ENCODE measurements around the gene MST1. TPM values are rescaled to one million over a fixed set of nuclear protein-coding genes. Genes with fewer than 3 reads are reported as not detected.

MST1 gene
- total and polyA plus RNA-seq, 9 of the 15 experiments (the other 6 are each of a cell fraction or from before 2014, with no cell fraction given) = 0.08 to 1.8 (median 0.40) TPM

- no peak for TF ChIP-seq ZBTB11 (CRISPR knock-in tag; IDR thresholded peaks at IDR 0.05)
- no peak for TF ChIP-seq ZNF589 (CRISPR knock-in tag; IDR thresholded peaks at IDR 0.05; ENCODE audit: low read depth)
- TF ChIP-seq ZNF507 (tag; conservative IDR thresholded peaks at IDR 0.05) = no peak
These were observed 14.7 kb upstream of the MST1 start (continued) for GRCh38 chr3:49703956-49704355.

- Histone ChIP-seq H4K20me1 (replicated peaks; ENCODE audit: control insufficient read depth, insufficient read depth, low read length) (no peaks in the 10 kb centered on the region), H3K4me2 (ENCODE audit: insufficient read depth, low read length) (no peak overlapping the region), H2AFZ (ENCODE audit: low read depth, low read length) (no peak overlapping the region), H3K9me3 (replicated peaks; ENCODE audit: control insufficient read depth, insufficient read depth, low read depth, low read length) (no peaks in the 10 kb centered on the region), H3K9ac (ENCODE audit: insufficient read depth in 1 of 2, low read depth in 2 of 2, low read length in 2 of 2) (no peak overlapping the region), H3K4me1 (replicated peaks in 1 of 2; ENCODE audit: control insufficient read depth in 2 of 2, insufficient read depth in 2 of 2, low read length in 2 of 2) (peaks cover 0 to 10% of the 10 kb centered on the region in 2 experiments; a peak in 2 of 5 replicates), H3K27ac (ENCODE audit: extremely low read depth, low read depth, low read length) (no peak overlapping the region), H3K27me3 (ENCODE audit: control insufficient read depth in 2 of 2, insufficient read depth in 2 of 2, low read length in 2 of 2) (no peaks in the 10 kb centered on the region), H3K4me3 (no peak overlapping the region), H3K9me1 (ENCODE audit: control insufficient read depth, insufficient read depth, low read length) (no peaks in the 10 kb centered on the region), H3K36me3 (ENCODE audit: control insufficient read depth, insufficient read depth, low read length) (peaks cover 80% of the 10 kb centered on the region; the same call in 2 of the 3 replicates), H3K79me2 (ENCODE audit: control insufficient read depth, insufficient read depth, low read length) (no peaks in the 10 kb centered on the region)
- intact Hi-C loops (cut with micrococcal nuclease) = loop anchor here (1.0 to 5.0 kb wide), 2 partner anchors 136 to 204 kb away; no protein-coding TSS in a partner anchor
- in situ Hi-C loops (cut with MboI) = loop anchor here (5.0 kb wide), 1 partner anchor 139 kb away; no protein-coding TSS in a partner anchor
- ATAC-seq = peak; percentile 95
- POLR2A ChIA-PET = interaction anchor here (1.6 kb wide), 1 partner anchor 9 kb away, joined by 5 read pairs; no protein-coding TSS in a partner anchor
- no TSS peak for BruUV-seq (replicated peaks)
- CTCF ChIA-PET (ENCODE audit: low intra/inter-chr PET ratio) = interaction anchor here (0.5 to 1.6 kb wide), 3 partner anchors 136 to 300 kb away, joined by 3 to 16 read pairs (median 7); no protein-coding TSS in a partner anchor
- DNase-seq (ENCODE audit: extremely low read depth in 1 of 4, low spot score in 3 of 4) = peak; percentile 60 to 71 (median 64)
- no peak for FAIRE-seq
- WGBS (ENCODE audit: insufficient coverage, low coverage, missing lambda C conversion rate) = 83% methylated on average over 2 of the region's 14 CpGs
- TF ChIP-seq, protein P1, sequence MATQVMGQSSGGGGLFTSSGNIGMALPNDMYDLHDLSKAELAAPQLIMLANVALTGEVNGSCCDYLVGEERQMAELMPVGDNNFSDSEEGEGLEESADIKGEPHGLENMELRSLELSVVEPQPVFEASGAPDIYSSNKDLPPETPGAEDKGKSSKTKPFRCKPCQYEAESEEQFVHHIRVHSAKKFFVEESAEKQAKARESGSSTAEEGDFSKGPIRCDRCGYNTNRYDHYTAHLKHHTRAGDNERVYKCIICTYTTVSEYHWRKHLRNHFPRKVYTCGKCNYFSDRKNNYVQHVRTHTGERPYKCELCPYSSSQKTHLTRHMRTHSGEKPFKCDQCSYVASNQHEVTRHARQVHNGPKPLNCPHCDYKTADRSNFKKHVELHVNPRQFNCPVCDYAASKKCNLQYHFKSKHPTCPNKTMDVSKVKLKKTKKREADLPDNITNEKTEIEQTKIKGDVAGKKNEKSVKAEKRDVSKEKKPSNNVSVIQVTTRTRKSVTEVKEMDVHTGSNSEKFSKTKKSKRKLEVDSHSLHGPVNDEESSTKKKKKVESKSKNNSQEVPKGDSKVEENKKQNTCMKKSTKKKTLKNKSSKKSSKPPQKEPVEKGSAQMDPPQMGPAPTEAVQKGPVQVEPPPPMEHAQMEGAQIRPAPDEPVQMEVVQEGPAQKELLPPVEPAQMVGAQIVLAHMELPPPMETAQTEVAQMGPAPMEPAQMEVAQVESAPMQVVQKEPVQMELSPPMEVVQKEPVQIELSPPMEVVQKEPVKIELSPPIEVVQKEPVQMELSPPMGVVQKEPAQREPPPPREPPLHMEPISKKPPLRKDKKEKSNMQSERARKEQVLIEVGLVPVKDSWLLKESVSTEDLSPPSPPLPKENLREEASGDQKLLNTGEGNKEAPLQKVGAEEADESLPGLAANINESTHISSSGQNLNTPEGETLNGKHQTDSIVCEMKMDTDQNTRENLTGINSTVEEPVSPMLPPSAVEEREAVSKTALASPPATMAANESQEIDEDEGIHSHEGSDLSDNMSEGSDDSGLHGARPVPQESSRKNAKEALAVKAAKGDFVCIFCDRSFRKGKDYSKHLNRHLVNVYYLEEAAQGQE (IDR thresholded peaks at IDR 0.05; ENCODE audit: borderline replicate concordance) = peak; percentile 62; the same call in 1 of the 2 replicates
- TF ChIP-seq, protein P1 (CRISPR knock-in tag; IDR thresholded peaks at IDR 0.05; ENCODE audit: low read depth) = no peak
- TF ChIP-seq MEF2D (tag; conservative IDR thresholded peaks at IDR 0.05; ENCODE audit: low read depth) (no peak), NFYB (IDR thresholded peaks at IDR 0.05; ENCODE audit: extremely low read depth, insufficient read length) (no peak), ARID1B (IDR thresholded peaks at IDR 0.05) (no peak)
These were observed 14.2 kb upstream of the MST1 start for GRCh38 chr3:49703443-49703927.
